ENCODE measurements around the gene RHCE.
"Not testable (repeated sequence)": the region's sequence is repeated elsewhere in the genome, so short reads cannot be mapped to it uniquely, and the experiment has no call there.

Gene RHCE

DNA sequence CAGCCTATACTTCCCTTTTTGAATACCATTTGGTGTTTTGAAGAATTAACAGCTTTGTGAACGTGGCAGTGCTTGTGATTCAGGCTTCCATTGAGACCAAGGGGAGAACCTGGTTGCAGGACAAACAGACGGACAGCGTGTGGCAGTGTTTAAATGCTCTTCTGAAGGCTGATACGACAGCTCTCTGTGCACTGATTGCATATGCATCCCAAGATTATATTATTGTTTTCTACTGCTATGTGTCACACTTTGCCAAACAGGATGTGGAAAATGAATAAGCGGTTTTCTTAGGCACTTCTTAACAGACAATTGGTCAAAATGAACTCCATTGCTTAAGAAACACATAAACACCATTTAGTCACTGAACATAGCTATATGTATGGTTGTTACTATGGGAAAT, 90.7 kb downstream of the RHCE start:
- TF ChIP-seq, protein P1, sequence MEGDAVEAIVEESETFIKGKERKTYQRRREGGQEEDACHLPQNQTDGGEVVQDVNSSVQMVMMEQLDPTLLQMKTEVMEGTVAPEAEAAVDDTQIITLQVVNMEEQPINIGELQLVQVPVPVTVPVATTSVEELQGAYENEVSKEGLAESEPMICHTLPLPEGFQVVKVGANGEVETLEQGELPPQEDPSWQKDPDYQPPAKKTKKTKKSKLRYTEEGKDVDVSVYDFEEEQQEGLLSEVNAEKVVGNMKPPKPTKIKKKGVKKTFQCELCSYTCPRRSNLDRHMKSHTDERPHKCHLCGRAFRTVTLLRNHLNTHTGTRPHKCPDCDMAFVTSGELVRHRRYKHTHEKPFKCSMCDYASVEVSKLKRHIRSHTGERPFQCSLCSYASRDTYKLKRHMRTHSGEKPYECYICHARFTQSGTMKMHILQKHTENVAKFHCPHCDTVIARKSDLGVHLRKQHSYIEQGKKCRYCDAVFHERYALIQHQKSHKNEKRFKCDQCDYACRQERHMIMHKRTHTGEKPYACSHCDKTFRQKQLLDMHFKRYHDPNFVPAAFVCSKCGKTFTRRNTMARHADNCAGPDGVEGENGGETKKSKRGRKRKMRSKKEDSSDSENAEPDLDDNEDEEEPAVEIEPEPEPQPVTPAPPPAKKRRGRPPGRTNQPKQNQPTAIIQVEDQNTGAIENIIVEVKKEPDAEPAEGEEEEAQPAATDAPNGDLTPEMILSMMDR (conservative IDR thresholded peaks at IDR 0.05), result peak; percentile 31
- not testable (repeated sequence) for H3K27ac ChIP-seq

DNA sequence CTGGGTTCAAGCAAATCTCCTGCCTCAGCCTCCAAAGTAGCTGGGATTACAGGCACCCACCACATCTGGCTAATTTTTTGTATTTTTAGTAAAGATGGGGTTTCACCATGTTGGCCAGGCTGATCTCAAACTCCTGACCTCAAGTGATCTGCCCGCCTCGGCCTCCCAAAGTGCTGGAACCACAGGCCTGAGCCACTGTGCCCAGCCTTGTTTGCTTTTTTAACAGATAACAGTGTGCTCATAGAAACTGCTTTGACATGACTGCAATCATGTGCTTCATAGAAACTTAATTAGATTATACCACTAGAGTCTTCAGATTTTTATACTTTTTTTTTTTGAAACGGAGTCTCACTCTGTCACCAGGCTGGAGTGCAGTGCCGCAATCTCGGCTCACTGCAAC, 91.3 kb downstream of the RHCE start:
- H3K27ac ChIP-seq, result peak overlapping the region; percentile 65

DNA sequence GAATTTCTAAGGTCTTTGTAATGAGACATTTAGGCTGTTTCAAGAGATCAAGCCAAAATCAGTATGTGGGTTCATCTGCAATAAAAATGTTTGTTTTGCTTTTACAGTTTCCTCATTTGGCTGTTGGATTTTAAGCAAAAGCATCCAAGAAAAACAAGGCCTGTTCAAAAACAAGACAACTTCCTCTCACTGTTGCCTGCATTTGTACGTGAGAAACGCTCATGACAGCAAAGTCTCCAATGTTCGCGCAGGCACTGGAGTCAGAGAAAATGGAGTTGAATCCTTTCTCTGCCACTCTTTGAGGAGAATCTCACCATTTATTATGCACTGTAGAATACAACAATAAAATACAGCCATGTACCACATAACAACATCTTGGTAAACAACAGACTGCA, 91.8 kb downstream of the RHCE start:
- peak overlapping the region; percentile 65 for H3K27ac ChIP-seq

DNA sequence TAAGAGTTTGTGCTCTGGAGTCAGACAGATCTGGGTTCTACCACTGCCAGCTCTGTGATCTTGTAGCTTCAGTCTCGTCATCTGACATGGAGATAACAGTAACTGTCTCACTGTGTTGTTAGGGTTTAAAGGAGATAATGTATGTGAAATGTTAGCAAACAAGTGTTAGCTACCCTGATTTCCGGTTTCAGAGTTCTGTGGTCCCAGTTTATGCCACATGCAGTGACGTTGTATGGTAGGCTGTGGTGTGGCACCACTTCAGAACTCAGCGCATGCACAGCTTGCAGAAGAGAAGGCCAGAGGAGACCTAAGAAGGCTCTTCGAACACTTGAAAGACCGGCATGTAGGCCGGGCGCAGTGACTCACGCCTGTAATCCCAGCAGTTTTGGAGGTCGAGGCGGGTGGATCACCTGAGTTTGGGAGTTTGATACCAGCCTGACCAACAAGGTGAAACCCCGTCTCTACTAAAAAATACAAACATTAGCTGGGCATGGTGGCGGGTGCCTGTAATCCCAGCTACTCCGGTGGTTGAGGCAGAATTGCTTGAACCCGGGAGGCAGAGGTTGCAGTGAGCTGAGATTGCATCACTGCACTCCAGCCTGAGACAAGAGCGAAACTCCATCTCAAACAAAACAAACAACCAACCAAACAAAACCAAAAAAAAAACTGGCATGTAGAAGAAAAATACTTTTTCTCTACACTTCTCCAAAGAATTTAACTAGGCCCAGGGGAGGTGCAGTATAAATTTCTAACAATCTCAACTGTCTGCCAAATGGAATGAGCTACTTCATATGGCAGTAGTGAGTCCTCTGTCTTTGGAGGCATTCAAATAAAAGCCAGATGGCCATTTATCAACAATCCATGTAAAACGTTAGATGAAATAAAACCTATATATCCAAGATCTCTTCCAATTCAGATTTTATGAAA, 92.5 kb downstream of the RHCE start:
- peak overlapping the region; percentile 65; the same call in 1 of the 2 replicates for H3K27ac ChIP-seq

DNA sequence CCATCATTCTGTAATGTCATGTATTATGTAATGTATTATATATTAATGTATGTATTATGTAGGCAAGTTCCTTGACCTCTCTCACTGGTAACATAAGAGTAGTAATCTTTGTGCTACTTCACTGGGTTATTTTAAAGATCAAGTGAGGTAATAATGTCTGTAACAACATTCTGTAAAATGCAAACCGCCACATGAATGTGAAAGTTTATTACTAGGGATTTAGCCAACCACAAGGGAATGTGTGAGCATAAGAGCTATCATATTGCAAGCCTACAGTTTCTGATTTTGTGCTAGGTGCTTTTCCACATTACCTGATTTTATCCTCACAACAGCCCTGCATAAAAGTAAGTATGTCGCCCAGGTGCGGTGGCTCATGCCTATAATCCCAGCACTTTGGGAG, 96.2 kb downstream of the RHCE start:
- H3K27ac ChIP-seq, result not testable (repeated sequence)

DNA sequence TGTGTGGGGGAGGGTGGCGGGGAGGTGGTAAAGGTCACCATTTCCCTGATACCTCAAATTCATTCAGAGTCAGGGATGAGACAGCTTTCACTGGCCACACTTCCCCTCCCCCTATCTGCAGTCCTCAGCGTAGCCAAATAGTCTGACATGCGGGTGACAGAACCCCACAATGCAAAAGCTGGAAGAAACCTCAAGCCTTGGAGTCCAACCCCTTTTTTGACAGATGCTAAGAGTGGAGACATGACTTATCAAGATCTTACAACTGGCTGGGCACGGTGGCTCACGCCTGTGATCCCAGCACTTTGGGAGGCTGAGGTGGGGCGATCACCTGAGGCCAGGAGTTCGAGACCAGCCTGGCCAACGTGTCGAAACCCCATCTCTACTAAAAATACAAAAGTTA, 98.5 kb downstream of the RHCE start:
- H3K27ac ChIP-seq, result not testable (repeated sequence)

DNA sequence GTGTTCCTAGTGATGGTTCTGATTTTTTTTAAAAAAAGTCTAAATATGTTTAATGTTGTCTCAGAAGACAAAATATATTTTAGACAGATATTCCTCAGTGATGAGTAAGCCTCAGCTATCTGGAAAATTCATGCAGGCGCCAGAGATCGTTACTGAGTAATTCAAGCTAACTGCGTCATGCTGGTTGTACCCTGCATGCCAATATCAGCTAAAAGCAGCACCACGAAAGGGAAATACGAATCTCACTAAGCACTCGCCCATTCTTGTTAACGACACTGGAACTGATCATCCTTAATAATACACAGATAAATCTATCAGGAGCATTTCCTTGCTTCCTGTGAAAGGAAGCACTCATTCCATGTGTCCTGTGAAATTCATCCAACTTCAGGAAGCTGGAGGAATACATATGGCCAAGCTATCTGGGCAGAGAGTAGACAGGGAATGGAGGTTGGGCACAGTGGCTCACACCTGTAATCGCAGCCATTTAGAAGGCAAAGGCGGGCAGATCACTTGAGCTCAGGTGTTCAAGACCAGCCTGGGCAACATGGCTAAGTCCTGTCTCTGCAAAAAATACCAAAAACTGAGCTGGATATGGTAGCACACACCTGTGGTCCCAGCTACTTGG, 100.2 kb downstream of the RHCE start:
- not testable (repeated sequence) for H3K27ac ChIP-seq

GRCh38 chr1:25312806-25313470, 107.7 kb downstream of the RHCE start:
- not testable (repeated sequence) for H3K27ac ChIP-seq

All from VCaP (cell line).